HG02840 (cell line): ENCODE results near the gene ISOC2.
A peak's percentile ranks its signal among the peaks of the same experiment; 100 is the strongest.

Source experiments
- ATAC-seq: cut with Tn5 transposase; IDR thresholded peaks from one replicate; pipeline ENCODE4 v1.9.1; 2021; ENCODE audit warnings: mild to moderate bottlenecking, moderate library complexity, moderate number of reproducible peaks; ENCODE audit not compliant: unreplicated experiment, low FRiP score

The ISOC2 gene

DNA sequence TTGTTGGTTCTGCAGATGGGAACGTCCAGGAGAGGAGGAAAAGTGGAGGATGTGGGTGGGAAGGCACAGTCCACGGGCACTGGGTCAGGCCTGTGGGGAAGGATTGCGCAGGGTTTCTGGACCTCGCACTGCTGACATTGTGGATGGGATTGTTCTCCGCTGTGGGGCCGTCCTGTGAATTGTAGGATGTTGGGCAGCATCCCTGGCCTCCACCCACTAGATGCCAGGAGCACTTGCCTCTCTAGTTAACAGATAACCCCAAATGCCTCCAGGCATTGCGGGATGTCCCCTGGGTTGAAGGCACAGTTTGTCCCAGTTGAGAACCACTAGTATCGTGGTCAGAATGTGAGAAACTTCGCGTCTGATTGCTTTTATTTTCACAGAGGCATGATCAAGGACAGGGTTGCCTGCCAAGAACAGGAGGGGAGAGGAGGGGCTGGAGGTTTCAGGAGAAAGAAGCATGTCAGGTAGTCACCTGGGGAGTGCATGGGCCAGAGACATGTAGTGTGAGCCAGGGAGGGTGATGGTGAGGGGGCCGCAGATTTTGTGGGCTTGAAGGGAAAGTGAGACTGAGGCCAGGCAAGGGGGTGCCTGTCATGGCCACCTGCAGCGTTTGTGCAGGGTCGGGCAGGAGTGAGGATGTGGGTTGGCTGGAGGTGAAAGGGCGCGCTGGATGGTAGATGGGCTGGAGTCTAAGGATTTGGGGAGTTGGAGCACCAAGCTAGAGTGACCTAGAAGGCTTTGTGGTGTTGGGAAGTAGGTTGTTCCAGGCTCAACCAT is 18.2 kb upstream of the ISOC2 start:
- no peak for ATAC-seq

DNA sequence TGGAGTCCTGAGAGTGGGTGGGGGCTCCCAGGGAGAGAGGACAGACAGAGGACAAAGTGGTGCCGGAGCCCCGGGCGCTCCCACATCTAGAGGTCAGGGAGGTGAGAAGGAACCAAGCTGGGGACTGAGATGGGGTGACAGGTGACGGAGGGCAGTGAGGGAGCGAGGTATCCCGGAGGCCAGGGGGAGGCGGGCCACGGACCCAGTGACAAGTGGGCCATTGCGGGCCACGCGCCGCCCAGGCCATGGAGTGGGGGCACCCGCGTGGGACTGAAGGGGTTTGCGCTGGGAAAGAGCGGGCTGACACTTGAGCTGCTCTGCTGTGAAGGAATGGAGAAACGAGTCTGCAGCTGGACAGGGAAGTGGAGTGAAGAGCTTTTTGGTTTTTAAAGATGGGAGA is 17.6 kb upstream of the ISOC2 start:
- ATAC-seq, result no peak

DNA sequence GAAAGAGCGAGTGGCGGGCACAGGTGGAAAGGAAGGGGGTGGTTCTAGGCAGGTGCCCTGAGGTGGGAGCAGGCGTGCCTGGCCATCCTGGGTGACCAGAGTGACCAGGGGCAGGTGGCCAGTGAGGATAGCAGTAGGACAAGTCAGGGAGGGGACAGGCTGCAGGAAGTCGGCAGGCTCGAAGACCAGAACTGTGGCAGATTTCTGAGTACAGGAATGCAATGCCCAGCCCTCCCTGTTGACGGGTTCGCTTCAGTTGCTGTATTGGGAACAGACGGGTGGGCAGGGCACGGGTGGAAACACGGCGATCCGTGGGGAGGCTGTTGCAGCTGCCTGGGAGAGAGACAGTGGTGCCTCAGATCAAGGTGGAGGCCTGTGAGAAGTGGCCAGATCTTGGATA is 16.9 kb upstream of the ISOC2 start:
- ATAC-seq, result no peak

DNA sequence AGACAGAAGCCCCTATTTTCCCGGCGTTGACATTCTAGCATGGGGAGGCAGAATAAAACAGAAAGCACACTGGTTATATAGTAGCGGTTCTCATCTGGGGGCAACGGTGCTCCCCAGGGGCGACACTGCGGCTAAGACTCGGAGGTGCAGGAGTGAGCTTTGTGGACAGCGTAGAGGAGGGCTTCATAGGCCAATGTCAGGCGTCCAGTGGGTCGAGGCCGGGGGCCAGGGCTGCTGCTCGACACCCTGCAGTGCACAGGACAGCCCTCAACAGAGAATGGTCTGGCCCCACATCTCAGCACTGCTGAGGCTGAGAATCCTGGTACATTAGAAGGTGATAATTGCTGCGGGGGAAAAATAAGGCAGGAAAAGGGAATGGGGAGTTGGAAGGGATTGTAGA is 16.5 kb upstream of the ISOC2 start:
- ATAC-seq, result no peak

DNA sequence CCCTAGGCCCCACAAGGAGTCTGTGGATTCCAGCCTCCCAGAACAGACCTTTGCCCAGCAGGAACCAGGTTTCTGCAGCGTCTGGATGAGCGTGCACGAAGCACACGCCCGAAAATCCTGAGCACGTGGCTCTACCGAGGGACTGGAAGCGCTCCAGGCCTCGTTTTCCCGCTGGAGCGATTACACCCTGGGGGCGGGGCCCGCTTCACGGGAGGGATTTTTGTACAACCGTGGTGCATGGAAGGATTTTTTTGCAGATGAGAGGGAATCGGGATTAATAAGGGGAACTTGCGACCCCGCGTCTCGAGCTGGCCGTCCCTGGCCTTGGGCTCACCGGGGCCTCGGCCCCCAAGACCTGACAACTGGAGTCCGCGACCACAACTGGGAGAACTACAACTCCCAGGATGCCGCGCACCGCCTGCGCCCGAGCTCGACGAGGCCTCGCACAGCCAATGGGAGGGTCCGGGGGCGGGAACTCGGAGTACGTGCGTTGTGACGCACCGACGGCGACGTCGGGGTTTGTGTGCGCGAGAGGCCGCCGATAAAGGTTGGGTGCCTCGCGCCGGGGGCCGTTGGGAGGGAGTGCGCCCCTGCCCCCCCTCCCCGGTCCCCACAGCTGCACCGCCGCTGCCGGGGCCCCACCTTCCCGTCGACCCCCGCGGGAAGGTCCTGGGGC is 14.8 kb upstream of the ISOC2 start, which contains the start of gene ZNF628:
ZNF628 (plus strand) TSS at position 518 of the 676 bp plus-strand sequence. CDS start 3,294 bp downstream, outside the sequence.
- peak; percentile 91 for ATAC-seq

DNA sequence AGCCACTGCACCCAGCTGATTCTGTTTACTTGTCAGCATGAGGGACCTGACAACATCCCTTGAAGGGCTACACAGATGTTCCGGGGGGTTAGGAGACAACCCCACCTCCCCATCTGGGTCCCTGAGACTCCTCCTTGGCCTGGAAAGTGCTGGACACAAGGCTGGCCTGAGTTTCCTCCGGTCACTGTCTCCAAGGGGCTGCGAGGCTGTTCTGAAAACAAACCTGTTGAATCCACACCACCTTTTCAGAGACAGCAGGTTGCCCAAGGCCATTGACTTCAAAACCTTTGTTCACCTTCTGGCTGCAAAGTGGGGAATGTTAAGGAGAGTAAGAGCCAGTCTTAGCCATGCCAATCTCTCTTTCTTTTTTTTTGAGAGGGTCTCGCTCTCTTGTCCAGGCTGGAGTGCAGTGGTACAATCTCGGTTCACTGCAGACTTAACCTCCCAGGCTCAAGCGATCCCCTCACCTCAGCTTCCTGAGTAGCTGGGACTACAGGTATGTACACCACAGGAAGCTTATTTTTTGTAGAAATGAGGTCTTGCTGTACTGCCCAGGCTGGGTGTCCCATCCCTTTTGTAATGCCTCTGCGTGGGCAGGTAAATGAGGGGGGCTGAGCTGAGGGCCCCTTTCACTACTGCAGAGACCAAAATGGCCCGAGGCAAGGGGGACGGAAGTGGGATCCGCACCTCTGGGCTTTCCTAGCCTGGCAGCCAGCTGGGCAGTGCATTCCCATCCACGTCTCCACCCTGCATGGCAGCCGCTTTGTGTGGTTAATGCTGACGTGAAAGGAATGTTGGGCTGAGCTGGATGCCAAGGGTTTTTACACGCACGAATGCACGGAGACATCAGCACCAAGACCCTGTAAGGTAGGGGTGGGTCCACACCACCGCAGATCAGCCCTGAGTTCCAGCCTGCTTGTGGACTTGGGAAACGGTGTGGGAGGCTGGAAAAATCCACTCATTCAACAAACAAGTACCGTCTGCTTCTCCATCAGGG is 13.1 kb upstream of the ISOC2 start:
- no peak for ATAC-seq

DNA sequence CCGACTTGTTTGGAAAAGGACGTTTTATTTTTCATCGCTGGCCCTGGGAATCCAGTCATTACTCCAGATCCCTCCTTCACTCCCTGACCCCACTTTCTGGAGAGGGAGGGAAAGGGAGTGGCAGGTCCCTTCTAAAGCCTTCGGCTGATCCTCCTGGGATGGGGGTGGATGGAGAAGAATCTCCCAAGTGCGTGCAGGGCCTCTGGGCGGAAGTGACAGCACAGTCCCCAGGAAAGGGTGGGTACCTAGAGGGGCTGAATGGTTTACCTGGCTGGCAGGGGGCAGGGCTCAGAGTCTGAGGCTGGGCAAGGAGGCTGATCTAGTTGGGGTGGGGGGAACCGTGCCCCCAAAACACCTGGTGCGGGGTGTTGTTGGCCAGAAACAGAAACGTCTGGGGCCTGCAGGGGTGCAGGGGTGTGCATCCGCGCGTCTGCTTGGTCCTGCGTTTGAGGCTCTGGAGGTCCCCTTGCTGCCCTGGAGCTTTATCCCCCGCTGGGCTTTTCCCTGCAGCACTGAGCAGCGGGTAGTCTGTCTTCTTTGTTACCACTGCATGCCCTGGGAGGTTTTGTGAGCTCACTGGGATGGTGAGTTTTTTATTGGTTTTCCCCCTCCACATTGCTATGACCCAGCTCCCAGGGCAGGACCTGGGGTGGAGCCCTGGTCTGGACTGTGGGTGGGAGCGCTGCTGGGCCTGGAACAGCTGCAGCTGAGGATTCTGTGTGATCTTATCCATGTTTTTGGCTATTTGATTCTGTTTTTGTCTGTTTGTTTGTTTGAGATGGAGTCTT is 12.0 kb upstream of the ISOC2 start:
- no peak for ATAC-seq

DNA sequence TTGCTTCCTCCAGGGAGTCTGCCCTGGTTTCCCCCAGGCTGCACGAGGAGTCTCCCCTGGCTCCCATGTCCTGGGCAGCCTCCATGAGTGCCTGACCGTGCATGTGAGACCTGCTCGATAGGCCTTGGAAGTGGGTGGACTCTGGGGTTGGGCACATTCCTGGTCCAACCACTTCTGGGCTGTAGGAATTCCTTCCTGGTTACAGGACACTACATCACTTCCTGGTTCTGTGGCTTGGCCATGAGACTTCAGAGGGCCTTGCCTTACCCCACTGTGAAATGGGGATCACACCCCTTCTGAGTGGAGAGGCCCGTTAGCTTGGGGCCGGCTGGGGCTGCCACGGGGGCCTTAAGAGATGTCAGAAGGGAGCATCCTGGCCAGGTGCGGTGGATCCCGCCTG is 11.0 kb upstream of the ISOC2 start:
- no peak for ATAC-seq

DNA sequence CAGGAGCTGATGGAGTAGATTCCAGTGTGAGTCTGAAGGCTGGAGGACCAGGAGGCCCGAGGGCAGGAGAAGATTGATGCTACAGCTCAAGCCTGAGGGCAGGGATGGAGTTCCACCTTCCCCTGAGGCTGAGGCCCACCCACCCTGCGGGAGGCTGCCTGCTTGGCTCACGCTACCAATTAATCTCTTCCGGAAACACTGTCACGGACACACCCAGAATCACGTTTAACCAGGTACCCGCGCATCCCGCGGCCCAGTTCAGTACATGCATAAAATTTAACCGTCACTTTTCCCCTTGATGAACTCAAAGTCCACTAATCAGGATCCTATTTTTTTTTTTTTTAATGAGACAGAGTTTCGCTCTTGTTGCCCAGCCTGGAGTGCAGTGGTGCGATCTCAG is 9.8 kb upstream of the ISOC2 start:
- no peak for ATAC-seq

DNA sequence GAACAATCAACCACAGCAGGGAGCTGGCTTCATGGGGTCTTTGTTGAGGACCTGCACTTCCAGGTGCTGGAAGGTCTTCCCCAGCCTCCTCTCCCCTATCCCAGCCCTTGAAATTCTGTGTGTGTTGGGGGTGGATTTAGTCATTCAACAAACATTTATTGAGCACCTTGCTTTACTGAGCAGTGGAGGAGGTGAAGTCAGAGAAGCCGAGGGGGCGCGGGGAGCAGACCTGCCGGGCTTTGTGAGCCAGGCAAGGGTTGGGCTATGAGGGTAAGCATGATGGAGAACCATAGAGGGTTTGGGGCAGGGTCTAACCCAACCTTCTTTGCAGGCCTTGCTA is 6.6 kb upstream of the ISOC2 start:
- no peak for ATAC-seq

DNA sequence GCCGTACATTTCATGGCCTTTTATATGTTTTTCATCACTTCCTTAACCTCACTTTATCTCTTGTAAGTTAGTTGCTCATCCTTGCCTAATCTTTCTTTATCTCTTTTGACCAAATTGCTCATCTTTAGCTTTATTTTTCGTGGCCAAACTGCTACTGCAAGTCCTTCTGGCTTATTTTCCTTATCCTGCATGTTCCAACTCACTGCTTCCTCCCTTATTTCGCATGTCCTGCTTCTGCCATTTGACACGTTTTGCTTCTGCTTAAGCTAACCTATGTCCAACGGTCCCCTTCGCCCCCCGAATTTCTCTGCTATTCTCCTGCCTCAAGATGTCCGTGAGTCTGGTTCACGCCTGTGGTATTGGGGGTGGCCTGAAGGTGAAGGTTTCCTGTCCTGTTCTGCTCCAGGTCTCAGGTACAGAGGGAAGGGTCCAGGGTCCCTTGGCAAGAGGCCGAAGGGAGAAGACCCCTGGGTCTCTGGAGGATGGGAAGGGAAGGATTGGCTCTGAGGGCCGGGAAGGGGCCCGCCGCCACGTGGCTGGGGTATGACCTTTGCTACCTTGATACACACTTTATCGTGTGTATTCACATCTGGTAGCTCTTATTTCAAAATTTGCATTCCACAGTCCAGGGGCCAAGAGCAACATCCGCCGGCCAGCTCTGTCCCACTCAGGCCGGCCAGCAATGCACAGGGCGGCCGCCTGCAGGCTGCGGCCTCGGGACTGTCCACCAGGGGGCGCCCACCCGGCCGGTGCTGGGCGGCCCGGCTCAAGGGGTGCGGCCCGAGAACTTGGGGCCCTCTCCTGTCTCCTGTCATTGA is 6.0 kb upstream of the ISOC2 start:
- ATAC-seq, result no peak

DNA sequence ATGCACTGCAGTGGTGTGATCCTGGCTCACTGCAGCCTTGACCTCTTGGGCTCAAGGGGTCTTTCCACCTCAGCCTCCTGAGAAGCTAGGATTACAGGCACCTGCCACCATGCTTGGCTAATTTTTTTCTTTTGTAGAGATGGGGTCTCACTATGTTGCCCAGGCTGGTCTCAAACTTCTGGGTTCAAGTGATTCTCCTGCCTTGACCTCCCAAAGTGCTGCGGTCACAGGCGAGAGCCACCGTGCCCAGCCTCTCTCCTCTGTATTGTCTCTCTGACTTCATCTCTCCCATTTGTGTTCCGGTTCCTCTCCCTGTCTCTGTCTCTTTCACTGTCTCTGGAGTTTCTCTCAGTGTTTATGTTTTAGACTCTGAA is 4.8 kb upstream of the ISOC2 start:
- no peak for ATAC-seq

DNA sequence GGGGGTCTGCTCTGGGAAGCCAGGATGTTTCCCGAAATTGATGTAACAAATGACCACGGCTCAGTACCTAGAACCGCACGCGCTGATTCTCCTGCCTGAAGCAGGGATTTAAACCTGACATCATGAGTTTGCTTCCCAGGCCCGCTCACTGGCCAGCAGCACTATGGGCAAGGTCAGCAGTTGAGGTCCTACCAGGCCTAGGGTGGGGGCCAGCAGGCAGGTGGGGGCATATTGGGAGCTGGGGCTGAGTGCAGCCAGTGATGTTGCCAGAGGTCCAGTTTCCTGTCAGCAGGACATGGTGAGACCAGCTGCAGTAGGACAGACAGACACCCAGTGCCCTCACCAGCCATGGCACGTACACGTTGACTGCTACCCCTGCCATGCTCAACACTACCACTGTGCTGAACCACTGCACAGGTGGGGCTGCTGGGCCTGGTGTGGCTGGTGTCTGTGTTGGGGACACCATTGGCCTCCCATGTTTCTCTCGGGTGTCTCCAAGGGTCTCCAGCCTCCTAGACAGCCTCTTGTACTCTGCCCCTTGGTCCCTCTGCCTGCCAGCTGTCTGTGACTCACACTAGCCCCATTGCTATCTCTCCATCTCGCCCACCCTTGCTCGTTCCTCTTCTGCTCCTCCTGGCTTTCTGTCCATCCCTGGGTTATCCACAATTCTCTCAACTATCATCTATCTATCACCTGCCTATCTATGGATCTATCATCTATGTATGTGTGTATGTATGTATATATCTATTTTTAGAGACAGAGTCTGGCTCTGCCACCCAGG is 4.2 kb upstream of the ISOC2 start:
- no peak for ATAC-seq

DNA sequence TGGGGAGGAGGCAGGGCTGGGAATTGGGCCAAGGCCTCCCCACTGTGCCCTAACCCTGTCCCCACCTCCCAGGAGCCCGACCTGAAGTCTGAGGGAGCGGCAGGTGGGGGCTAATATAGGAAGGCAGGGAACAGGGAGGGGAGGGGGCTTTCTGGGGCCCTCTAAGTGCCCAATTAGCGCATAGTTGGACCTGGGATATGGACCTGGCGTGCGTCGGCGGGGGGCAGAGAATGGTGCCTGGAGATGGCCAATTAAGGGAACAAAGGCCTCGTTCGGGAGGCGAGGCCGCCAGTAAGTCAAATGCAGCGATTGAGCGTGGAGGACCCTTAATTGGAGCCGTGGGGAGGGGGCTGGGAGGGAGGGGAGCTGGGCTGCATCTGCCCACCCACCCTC is 3.2 kb upstream of the ISOC2 start, which contains the start of gene C19orf85:
C19orf85 (minus strand) TSS at position 90 of the 393 bp plus-strand sequence. CDS start 197 bp downstream, outside the sequence.
- ATAC-seq, result no peak

DNA sequence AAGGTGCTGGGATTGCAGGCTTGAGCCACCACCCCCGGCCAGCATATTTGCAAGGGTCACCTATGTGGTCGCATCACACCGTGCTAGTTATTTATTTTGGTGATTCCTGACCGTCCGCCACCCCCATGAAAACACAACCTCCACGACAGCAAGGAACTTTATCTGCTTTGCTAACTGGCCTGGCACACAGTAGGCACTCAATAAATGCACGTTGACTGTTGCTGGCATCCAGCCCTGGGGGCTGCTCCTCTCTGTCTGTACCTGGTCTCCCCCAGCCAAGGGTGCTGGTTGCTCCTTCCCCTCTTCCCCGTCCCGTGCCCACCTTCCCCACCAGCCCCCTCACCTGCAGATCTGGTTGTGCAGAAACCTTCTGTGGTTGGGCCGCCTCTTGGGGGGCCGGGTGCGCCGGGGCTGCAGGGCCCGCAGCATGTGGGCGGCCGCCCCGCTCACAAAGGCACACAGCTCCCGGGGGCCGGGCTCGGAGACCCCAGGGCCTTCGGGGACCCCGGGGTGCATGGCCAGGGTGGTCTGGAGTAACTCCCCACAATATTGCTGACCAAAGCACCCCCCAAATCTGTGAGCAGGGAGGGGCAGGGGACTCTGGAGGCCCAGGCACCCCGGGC is 2.7 kb upstream of the ISOC2 start:
- no peak for ATAC-seq

DNA sequence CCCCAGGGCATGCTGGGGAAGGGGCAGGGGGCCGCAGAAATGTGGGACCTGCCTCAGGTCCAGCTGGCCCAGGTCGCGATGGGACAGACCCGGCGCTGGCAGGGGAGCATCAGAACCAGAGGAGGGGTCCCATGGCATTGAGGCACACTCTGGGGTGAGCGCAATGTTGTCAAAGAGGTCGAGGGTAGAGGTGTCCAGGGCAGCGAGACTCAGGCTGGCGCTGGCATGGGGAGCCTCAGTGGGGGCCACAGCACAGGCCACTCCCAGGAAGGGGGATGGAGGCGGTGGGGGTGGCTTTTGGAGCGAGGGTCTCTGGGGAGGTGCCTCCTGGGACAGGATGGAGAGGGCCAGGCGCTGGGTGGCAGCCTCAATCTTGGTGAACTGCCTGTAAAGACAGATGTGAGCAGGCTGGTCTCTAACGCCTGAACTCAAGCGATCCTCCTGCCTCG is 2.2 kb upstream of the ISOC2 start:
- no peak for ATAC-seq

DNA sequence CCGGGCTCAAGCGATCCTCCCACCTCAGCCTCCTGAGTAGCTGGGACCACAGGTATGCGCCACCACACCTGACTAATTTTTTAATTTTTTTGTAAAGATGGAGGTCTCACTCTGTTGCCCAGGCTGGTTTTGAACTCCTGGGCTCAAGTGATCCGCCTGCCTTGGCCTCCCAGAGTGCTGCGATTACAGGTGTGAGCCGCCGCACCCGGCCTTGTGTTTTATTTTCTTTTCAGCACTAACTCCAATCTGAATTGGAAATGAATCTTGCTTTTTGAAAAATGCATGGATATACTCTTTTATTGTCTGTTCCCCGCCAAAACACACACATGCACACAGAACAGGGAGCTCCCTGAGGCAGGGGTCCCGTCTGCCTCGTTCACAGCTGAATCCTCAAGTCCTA is 1.3 kb upstream of the ISOC2 start:
- no peak for ATAC-seq
